CD1c-positive myeloid dendritic cell (primary cell): ENCODE results near the gene VAV2.
"Not testable (repeated sequence)": the region's sequence is repeated elsewhere in the genome, so short reads cannot be mapped to it uniquely, and the experiment has no call there.

Experiments
- DNase-seq: peaks from one replicate; pipeline ENCODE4 v3.0.0-alpha.2; 2016; ENCODE audit errors: extremely low spot score

VAV2 gene

GRCh38 chr9:133915534-133916158 lies 76.5 kb downstream of the VAV2 start:
- no peak for DNase-seq

GRCh38 chr9:133914442-133915342 lies 77.4 kb downstream of the VAV2 start:
- DNase-seq, result no peak

- DNase-seq, result no peak
Observed at GRCh38 chr9:133913571-133914369, 78.4 kb downstream of the VAV2 start.

DNA sequence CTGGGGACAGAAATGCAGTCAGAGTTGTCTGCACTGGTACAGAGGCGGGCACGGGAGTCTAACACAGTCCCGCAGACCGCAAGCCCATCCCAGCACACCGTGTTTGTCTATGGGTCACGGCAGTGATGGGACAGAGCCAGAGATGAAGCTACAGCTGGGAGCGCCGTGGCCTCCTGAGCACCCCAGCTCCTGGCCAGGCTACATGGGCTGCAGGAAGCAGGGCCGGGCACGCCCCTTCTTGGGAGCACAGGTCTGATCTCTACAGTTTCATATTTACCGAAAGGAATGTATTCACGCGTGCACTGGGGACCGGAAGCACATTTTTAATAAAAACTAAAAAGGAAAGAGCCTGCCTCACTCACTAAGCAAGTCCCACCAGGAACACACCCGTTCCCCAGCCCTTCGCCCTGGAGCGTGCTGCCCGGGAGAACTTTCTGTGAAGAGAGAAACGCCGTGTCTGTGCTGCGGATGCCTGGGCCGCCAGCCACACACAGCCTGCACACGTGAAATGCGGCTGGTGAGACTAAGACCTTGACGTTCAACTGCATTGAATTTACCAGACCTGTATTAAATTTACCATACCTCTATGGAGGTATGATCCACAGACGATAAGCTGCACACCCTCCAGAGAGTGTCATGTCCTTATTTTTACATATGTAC lies 81.1 kb downstream of the VAV2 start:
- DNase-seq, result no peak

GRCh38 chr9:133906932-133907910 lies 84.9 kb downstream of the VAV2 start:
- no peak for DNase-seq

DNA sequence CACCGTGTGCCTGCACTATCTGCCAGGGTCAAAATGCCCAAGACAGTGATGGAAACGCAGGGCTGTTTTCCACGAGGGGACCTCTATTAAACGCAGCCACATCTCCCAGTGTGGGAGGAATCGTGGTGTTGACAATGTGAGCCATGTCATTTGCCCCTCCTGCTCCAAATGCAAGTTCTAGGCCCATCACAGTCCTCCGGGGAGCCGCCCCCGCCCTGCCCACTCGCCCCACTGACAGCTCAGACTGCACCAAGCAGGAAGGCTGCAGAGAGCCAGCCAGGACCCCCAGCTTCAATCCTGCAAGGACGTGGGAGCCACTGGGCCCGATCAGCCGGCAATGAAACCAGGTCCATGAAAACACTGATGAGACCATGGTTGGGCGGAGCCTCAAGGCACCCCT lies 85.9 kb downstream of the VAV2 start:
- no peak for DNase-seq

GRCh38 chr9:133905493-133905892 lies 86.6 kb downstream of the VAV2 start:
- DNase-seq, result no peak

- no peak for DNase-seq
Observed at GRCh38 chr9:133904346-133905090, 87.6 kb downstream of the VAV2 start.

DNA sequence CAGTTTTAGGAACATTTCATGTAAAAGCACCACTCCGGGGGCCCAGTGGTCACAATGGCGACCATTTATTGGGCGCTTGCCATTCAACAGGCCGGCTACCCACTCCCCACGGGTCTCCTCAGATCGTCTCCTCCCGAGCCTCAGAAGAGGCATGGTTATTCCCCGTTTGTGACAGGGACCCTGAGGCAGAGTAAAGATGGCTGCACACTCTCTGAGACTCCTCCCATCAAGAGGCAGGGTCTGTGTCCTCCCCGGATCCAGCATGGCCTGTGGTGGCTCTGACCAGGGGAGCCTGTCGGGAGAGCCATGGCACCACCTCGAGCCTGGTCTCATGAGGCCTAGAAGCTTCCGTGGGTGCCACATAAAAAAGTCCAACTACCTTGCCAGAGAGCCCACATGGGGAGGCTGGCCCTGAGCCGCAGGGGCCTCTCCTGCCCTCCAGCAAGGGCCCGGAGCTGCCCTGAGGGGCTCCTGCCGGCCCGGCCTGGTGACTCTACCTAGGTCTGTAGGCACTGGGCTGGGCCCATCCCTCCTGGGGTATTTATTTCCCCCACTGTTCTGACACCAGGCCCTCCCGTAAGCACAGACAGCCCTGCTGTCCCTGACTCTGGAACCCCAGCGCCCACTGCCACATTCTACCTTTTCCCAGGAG lies 90.8 kb downstream of the VAV2 start:
- DNase-seq, result no peak

GRCh38 chr9:133897675-133898074 lies 94.4 kb downstream of the VAV2 start:
- DNase-seq, result no peak

- not testable (repeated sequence) for DNase-seq
Observed at GRCh38 chr9:133896007-133896406, 96.1 kb downstream of the VAV2 start.

GRCh38 chr9:133895335-133895734 lies 96.8 kb downstream of the VAV2 start:
- no peak for DNase-seq

- no peak for DNase-seq
Observed at GRCh38 chr9:133894377-133895321, 97.5 kb downstream of the VAV2 start.

DNA sequence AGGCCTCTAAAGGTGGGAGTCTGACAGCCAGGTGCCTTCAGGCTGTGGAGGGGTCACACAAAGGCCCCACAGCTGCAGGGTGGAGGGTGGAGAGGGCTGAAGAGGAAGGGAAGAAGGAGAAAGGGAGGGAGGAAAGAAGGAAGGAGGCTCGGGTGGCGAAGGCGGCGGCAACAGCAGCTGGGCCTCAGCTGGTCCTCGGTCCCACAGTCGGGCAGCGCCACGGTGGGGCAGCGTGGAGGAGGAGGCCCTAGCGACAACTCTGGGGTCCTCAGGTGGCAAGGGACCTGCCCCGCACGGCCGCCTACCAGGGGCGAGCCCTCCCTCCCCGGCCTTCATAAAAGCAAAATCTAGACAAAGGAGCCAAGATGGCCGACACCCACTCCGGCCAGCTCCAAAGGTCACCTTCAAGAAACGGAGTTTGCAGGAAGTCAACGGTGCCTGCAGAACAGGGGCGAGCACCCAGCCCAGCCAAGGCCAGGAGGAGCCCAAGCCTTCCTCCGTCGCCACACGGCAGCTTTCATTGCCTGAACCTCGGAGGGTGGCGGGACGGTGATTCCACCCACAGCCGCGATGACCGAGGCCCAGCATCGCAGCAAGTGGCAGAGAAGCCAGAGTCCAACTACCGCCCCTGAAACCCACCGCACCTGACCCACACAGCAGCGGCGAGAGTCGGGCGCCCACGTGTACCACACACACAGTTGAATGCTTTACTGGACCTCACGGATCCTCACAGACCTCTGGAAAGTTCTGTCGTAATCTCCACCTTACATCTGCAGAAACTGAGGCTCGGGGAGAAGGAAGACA lies 98.7 kb downstream of the VAV2 start:
- no peak for DNase-seq

DNA sequence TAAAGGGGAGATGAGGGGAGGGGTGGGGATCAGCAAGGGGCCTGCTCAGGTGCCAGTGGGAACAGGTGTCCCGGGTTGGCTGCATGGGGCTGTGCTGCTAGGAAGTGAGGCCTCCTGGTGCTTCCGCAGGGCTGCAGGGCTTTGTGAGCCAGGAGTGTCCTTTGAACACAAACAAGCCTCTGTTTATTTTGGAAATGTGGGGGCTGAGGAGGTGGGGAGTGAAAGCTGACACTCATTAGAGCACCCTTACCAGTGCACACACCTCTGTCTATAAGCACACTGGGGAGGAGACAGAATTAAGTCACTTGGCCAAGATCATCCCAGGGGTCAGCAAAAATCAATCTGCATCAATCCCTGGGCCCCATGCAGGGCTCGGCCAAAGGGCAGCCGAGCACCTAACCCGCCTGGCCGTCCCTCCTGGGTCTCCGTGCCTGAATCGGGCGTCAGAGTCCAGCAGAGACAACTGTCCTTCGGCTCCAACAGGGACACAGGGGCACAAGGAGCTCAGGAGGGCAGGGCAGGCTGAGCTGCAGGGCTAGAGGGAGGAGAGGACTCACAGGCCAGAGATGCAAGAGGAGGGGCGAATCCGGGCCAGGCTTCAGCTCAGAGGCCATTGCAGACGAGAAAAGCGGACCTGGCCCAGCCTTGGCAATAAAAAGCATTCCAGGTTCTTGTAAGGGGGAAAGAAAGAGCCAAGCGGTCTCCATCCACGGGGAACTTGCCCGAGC lies 99.8 kb downstream of the VAV2 start:
- no peak for DNase-seq

DNA sequence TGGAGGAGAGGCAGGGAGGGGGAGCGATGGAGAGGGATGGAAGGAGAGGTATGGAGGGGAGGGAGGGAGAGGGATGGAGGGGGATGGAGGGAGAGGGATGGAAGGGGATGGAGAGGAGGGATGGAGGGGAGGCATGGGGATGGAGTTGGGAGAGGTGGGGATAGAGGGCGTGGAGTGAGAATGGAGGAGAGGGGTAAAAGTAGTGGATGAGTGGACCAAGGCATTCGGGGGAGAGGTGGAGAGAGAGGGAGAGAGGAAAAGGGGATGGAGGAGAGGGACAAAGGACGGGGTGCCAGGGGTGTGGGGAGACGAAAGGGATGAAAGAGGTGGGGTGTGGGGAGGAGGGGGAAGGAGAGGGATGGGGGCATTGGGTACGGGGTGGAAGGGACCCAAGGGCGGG lies 100.4 kb downstream of the VAV2 start:
- no peak for DNase-seq

DNA sequence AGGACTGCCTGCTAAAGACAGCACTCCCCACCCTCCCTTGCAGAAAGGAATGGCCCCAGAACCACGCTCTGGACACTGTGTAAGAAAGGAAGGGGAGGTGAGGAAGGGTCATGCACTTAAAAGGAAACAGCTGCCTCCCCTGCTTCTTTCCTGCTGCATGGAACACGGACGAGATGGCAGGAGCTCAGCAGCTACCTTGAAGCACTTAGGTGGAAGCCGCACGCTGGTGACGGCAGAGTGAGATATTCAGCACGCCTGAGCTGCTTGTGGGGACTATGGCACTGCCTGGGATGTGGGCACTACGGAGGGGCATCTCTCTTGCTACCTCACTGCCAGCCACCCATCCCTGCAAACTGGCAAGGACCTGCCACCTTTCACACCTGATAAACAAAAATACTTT lies 101.5 kb downstream of the VAV2 start:
- DNase-seq, result no peak
